Measurements from ENCODE around the gene BACE2.
A peak's percentile ranks its signal among the peaks of the same experiment; 100 is the strongest.
"Not testable (repeated sequence)": the region's sequence is repeated elsewhere in the genome, so short reads cannot be mapped to it uniquely, and the experiment has no call there.

BACE2 gene

DNA sequence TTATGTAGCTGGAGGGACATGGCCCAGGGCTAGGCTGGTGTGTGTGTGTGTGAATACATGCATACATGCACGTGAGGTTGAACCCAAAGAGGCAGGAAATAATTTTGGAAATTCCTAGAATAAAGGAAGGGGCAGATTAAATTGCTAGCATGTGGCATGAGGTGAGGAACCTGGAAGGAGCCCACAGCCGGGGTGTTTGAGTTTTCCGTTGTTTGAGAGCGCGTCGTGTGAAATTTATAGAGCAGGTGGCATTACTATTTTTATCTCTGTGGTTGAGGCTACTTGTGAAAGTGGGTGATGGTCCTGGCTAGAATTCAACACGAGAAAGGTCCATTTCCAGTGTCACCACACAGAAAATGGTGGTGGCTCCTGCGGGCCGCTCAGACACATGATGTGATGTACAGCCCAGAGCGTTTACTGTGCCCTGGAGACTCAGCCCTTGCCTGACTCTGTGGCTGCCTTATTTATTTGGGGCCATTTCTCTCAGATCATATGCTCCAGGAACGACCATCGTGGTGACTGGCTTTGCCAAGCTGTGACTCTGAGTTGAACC is 48.0 kb downstream of the BACE2 start:
- no peak for DNase-seq (ENCODE audit: low read depth)

DNA sequence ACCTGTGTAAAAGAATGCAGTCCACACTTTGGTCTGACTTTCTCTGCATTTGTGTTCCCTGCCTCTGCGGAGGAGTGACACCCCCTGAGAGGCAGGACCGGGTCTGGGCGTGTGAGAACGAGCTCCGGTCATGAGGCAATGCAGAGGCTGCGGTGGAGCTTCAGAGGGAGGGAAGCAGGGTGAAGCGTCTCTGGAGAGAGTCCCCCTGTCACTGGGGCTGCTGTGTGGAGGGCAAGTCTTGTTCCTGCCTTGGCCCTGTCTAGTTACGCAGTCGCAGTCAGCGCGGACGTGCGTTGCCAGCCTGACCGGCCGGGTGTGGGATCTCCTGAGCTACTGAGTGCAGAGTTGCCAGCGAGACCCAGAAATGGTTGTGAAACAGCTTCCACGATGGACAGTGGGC is 48.5 kb downstream of the BACE2 start:
- DNase-seq (ENCODE audit: low read depth): no peak

DNA sequence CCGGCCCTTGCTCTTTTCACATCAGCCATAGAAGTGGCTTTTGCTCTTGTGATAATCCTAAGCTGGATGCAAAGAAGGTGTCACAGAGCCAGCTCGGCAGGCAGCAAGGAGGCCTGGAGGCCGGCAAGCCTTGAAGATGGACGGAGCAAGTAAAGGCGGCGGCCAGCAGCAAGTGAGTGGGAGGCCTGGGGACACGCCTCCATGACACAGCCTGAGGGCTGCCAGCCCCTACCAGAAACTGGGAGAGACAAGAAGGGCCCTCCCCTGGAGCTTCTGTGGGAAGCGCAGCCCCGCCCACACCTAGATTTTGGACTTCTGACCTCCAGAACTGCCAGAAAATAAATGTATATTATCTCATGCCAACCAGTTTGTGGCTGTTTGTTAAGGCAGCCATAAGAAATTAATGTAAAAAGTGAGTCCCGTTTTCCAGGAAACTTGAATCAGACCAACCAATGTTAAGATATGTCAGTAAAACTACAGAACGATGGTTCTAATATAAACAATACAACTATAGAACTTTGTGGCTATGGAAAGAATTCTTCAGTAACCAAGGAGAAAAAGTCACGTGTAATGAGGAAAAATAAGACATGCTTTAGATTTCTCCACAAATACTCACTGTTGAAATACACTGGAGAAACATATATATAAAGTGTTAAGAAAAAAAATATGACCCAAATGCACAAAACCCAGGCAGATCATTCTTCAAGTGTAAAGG is 49.9 kb downstream of the BACE2 start:
- peak; percentile 36 for DNase-seq (ENCODE audit: low read depth)

DNA sequence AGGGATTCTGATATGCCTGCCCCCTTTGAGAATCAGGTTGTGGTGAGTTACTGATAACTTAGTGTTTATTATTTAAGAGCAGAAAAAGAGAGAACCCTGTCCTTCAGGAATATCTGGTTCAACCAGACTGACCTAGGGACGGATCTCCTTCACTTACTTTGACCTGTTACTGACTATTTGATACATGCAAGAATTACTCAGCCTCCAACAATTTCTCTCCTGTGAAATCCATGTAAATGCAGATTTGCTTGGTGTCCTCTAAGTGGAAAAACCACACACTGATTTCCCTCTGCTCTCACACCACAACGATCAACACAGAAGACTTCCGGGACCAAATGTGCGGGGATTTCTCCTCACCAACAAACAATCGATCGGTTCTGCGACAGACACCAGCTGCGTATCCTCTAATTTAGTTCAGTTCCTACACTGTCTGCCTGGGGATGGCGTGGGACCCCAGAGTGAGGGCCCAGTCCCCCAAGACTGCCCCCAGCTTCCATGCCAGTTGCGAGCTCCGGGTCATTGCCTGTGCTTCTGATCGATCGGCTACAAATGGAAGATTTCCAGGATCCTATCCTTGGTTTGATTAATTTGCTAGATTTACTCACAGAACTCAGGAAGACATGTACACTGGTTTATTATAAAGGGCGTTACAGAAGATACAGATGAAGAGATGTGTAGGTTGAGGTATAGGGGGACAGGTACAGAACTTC is 51.7 kb downstream of the BACE2 start:
- DNase-seq (ENCODE audit: low read depth): no peak

DNA sequence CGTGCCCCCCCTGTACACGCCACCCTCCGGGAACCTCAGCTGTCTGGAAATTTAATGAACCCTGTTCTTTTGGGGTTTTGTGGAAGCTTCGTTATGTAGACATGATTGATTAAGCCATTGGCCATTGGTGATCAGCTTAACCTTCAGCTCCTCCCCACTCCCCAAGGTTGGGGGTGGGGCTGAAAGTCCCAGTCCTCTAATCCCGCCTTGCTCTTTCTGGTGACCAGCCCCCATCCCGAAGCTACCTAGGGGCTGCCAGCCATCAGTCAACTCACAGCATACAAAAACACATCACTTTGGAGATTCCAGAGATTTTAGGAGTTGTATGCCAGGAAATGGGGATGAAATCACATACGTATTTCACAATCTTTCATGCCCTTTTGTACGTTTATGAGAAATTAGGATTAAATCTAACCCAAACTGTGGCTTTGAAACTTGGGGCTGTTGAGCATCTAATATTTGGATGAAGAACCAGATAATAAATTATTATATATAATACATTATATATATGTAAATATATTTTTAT is 52.3 kb downstream of the BACE2 start:
- no peak for DNase-seq (ENCODE audit: low read depth)

DNA sequence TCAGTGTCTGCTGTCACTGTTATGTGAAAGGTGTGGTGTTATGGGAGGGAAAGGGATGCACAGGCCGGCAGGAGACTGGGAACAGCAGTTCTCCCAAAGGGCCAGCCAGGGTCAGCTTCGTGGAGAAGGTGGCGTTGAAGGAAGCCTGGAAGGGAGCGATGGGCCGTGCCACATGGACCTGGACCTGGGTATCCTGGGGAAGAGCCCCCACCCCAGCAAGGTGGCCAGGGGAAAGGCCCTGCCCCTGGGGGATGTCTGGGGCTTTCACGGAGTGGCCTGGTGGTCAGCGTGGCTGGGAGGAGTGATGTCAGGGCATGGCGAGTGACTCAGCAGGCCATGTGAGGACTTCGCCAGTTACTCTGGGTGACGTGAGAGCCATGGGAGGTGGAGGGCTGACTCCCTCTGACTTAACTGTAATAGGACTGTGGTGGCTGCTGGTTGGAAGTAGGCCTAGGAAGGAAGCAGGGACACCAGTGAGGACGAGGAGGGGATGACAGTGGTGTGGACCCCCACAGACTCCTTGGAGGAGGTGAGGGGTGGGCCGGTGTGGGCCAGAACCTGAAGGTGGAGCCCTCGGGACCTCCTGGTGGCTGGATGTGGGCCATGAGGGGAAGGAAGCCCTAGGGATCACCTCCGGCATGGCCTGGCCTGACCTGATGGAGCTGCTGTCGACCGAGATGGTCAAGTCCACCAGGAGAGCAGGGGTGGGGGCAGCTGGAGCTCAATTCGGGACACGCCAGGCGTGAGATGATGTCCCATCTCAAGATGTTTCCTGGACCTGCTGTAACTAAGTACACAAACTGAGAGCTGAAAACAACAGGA is 54.5 kb downstream of the BACE2 start:
- DNase-seq (ENCODE audit: low read depth): no peak

DNA sequence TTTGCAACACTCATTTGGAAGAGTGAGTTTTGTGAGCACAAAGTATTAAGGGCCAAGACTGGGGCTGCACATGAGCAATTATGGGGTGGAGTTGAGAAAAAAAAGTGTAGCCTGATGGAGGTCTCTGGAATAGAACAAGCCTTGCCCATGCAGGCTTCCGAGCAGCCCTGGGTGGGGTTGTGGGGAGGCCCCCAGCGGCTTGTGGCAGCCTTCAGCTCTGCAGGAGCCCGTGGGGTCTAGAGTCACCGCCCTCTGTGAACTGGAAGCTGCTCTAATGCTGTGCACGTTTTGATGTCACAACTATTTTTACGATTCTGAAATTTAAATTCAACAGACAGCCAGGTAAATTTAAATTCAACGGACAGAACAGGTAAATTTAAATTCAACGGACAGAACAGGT is 58.9 kb downstream of the BACE2 start:
- no peak for DNase-seq (ENCODE audit: low read depth)

DNA sequence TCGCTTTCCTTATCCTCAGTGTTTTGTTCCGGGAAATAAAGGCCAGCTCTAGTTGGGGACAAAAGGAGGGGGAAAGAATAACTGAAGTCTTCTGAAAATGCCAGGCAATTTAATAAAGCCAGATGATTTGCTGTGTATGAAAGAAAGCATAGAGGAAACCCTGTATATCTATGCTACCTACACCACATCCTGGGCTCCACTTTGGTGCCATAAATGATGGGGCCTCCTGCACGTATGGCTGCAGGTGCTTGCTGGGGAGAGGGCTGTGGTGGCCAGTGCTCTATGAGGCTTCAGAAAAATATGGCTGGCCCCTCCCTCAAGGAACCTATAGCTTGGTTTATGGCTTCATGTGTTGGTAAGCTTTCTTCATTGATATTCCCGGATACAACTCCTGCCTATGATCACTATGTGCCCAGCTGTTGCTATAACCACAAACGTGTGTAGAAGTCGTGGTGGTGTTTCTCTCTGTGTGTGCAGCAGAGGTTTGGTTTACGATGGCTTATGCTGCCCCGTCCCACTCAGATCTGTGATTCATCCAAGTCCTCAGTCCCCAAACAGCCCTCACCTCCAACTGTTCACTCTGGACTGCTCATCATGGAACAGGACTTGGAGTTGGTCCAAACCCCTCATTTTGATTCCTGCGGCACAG is 59.5 kb downstream of the BACE2 start:
- DNase-seq (ENCODE audit: low read depth): no peak

DNA sequence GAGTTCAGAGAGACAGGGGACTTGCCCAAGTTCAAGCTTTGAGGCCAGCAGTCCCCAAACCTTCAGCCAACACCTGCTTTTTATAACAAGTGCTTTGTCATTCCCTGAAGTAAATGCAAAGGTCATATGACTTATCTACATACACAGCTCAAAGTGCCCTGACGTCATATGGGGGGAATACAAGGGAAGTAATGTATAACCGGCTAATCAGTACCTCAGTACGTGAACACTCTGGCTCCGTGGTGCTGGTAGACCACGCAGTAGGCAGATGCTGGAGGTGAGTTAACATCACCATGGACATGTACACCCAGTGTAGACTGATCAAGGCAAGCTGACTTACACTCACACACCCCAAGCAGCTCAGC is 60.0 kb downstream of the BACE2 start:
- DNase-seq (ENCODE audit: low read depth): no peak

DNA sequence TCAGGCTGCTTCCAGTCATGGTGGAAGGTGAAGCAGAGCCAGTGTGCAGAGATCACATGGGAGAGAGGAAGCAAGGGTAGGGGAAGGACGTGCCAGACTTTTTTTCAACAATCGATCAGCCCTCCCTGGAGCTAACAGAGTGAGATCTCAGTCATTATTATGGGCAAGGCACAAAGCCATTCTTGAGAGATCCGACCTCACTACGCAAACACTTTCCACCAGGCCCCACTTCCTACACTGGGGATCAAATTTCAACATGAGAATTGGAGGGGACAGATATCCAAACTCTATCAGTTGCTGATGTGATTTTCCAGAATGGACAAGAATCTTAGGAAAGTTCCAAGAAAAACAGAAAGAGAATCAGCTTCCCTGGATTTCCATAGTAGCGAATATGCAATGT is 60.5 kb downstream of the BACE2 start:
- DNase-seq (ENCODE audit: low read depth): no peak

DNA sequence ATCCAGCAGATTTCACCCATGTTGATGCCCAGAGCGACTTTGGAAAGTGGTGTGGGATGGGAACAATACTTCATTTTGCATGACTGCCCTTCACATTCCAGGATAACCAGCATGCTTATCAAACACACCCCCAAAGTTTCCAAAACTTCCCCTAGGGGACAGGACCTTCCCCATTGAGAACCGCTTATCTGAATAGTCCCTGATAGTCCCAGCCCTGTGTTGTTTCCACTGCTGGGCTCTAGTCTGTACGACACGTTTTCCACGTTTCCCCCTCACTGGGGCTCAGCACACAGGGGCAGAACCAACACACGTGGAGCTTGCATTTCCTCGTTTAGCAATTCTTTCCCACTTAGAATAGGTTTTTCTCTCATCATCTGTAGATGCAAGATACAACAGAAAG is 61.0 kb downstream of the BACE2 start:
- no peak for DNase-seq (ENCODE audit: low read depth)

DNA sequence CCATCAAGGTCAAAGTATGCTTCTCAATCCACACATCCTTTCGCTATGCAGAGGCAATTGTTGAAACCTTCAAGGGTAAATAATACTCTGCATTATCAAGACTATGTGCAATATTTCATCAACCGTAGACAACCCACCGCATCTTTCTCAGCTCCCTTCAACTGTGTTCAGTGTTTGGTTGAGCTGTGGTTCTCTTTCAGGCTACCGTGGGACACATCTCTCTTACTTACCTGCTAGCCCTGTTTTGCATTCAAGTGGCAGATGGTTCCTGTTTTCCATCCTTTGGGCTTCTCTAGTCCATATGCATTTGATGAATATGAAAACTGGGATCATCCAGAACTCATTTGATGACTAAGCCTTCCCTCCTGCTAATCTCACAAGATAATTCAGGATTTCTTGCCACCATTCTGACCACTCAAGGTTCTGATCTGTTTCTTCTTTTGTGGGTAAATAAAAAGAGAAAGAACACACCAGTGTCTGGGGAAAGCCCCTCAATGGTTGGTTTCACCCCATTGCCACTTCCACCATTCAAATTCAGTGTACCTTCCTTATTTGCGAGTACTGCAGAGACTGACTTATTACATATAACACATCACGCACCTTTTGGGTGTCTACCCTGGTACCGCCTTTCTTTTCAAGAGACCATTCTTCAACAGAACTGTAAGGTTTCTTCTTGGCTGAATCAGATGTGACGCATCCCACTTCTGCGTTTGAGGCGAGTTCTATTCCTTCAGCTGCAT is 61.7 kb downstream of the BACE2 start:
- DNase-seq (ENCODE audit: low read depth): no peak

DNA sequence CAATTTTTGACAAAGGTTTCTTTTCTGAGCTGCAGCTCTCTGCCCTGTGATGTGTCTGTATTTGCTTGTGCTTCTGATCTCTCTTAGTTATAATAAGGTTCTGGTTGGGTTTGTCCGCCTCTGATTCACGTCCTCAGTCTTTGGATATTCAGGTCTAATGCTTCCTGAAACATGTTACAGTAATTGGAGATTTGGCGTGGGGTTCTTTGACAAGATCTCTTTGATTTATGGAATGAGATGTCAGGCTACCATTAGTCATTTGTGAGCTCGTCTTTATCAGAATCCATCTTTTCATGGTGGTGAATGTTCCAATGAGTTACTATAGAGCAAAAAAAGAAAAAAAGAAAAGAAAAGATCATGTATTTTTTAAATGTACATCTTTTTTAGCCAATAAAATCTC is 62.5 kb downstream of the BACE2 start:
- no peak for DNase-seq (ENCODE audit: low read depth)

DNA sequence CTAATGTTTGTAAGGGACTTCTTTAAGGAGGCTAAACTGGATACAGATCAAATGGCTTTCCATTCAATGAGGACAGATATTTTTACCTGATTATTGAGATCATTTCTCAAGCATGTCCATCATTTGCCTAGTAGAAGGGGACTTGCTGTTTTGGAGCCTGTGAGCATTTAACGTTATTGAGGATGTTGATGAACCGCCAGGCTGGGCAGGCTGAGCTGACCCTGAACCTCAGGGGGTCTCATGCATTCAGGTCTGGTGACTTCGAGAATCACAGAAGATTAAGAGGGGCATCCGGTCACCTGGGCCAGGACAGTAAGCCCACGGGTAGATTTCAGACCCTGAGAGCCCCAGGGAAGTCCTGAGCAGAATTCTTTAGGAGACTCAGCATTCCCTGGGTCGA is 63.1 kb downstream of the BACE2 start:
- no peak for DNase-seq (ENCODE audit: low read depth)

DNA sequence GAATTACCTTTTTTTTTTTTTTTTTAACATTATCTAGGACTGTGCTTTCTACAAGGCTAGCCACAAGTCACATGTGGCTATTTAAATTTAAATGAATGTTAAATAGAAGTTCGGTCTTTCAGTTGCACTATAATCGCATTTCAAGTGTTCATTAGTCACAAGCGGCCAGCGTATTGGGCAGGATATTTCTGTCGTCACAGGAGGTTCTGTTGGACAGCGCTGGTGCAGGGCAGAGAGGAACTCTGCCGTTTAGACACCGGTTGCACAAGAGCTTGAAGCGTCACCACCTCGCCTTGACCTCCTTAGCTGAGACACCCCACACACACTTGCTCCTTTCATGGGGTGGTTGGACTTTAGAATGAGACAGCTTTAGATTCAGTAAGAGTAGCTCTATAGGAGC is 64.1 kb downstream of the BACE2 start:
- DNase-seq (ENCODE audit: low read depth): no peak

DNA sequence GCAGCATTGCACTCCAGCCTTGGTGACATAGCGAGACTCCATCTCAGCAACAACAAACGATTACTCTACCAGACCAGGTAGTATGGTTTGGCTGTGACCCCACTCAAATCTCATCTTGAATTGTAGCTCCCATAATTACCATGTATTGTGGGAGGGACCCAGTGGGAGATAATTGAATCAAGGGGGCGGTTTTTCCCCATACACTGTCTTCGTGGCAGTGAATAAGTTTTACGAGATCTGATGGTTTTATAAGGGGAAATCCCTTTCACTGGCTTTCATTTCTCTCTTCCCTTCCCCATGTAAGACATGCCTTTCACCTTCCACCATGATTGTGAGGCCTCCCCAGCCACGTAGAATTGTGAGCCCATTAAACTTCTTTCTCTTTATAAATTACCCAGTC is 66.0 kb downstream of the BACE2 start:
- no peak for DNase-seq (ENCODE audit: low read depth)

DNA sequence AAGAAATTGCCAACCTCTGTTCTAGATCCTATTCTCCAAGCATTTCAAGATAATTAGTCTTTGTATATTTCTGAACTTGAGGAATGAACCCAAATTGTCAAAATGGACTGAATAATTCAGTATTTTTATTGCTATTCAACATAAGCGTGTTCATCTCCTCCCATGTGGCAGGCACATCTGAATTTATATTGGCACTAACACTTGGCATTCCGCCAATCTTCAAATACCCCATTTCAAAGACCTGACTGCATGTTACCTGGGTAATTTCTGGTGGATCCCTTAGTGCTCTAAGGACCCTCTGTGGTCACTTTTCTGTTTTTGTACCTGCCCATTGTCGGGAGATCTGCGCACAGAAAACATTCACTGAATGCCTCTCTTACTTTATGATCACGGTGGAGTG is 66.6 kb downstream of the BACE2 start:
- DNase-seq (ENCODE audit: low read depth): no peak

DNA sequence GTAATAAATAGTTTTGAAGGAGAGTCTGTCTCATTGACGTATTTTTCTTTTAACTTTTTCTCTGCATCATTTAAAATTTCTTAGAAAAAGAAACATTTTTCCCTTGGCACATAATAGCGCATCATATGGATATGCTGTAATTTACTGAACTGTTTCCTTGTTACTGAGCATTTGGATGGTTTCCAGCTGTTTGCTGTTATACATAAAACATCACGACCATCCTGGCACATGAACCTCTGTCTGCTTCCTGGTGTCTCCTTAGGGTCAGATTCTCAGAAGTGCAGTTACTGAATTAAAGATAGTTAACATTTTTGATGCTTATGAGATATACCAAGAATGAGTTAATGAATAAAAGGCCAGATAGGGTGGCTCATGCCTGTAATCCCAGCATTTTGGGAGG is 67.2 kb downstream of the BACE2 start:
- no peak for DNase-seq (ENCODE audit: low read depth)

DNA sequence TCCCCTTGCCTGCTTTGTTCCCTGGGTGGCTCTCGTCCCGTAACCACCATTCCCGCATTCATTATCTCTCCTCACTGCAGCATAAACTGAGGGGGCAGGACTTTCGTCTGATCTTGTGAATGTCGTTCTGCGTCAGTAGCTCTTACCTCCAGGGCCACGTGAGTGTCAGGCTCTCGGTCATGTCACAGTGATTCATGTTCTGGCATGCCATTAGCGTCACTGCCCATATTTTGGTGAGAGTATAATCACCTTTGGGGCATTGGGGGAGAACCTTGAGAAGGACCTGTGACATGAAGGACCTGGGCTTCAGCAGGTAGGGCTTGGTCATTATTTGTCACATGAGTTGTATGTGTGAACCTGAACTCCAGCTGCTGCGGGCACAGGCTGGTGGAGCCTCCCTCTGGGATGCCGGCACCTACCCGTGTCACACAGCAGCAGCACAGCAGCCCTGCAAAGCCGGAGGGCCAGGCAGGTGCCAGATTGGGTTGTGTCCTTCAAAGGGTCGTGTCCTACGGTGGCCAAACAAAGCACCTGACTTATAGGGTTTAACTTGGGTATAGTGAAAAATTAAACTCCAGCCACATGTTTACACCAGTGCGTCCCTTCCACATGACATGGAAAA is 68.5 kb downstream of the BACE2 start:
- DNase-seq (ENCODE audit: low read depth): no peak

DNA sequence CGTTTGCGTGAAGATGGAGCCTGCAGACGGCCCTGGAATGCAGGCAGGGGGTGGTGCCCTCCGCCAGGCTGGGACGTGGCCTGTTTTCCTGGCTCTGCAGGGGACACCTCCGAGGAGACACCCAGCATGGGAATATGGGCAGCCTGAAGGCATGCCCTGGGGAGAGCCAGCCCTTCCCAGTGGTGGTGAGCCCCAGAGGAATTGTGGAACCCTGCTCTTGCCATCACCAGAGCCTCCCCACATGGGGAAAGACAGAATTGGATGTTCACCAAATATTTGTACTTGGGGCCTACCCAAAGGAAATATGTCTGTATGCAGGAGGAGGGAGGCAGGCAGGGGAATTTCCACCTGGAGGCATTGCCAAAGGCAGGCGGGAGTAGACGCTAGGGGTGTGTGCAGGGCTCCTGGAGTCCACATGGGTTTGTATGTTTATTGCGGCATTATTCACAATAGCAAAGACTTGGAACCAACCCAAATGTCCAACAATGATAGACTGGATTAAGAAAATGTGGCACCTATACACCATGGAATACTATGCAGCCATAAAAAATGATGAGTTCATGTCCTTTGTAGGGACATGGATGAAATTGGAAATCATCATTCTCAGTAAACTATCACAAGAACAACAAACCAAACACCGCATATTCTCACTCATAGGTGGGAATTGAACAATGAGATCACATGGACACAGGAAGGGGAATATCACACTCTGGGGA is 70.3 kb downstream of the BACE2 start:
- DNase-seq (ENCODE audit: low read depth): not testable (repeated sequence)

All from EH (cell line).